Effector CD8-positive, alpha-beta T cell (primary cell): ENCODE results near the gene ZSWIM5.
"Not testable (repeated sequence)": the region's sequence is repeated elsewhere in the genome, so short reads cannot be mapped to it uniquely, and the experiment has no call there.

Experiments
- DNase-seq: peaks from one replicate; lab custom pipeline; 2025; lab: John Stamatoyannopoulos, UW

The ZSWIM5 gene

GRCh38 chr1:45003741-45004140 is 202.7 kb downstream of the ZSWIM5 start:
- no peak for DNase-seq

GRCh38 chr1:45002650-45003645 is 203.5 kb downstream of the ZSWIM5 start:
- DNase-seq, result no peak

- not testable (repeated sequence) for DNase-seq
Measured at GRCh38 chr1:45001576-45001975, 204.8 kb downstream of the ZSWIM5 start.

DNA sequence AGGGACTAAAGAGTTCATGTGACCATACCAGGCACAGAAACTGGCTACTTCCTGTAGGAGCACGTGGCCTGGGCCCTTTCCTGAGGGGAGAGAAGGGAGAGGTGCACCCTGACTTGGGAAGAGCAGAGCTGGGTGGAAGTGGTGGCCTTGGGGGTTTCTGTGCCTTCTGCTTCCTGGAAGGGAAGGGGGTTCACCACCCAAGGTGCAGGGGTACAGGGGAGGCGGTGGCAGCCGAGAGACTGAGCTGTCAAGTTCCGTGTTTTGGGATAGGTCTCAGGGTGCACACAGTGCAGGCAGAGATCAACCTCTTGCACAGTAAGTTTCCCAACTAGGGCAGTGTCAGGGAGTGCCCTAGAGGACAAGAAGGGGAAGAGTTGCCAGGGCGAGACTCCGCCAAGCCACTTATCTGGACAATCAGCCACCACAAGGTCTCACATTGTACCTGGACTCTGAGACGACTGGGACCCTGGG is 205.4 kb downstream of the ZSWIM5 start:
- DNase-seq, result no peak

DNA sequence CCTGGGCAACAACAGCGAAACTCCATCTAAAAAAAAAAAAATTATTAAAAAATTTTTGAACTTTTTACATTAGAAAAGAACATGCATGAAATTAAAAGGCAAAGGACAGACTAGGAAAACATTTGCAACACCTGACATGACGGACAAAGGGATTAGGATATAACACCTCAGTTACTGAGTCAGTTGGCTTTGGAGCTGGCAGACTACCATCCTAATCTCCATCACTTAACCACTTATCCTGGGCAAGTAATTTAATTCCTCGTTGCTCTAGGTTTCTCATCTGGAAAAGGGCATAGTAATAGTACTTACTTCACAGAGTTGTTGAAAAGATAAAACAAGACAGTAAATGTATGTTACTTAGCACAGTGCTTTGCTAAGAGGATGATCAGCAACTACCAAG is 207.2 kb downstream of the ZSWIM5 start:
- no peak for DNase-seq

DNA sequence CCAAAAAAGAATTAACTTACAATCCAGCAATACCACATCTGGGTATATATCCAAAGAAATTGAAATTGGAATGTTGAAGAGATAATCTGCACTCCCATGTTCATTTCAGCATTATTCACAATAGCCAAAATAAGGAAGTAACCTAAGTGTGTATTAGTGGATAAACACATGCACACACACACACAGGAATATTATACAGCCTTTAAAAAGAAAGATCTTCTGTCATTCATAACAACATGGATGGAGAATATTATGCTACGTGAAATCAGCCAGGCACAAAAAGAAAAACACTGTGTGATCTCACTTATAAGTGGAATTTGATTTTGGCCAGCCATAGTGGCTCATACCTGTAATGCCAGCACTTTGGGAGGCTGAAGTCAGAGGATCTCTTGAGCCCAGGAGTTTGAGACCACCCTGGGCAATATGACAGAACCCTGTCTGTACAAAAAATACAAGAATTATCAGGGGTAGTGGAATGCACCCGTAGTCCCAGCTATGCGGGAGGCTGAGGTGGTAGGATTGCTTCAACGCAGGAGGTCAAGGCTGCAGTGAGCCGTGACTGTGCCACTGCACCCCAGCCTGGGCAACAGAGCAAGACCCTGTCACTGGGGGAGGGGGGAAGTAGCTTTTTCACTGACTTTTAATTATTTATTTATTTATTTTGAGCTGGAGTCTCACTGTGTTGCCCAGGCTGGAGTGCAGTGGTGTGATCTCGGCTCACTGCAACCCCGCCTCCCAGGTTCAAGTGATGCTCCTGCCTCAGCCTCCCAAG is 210.8 kb downstream of the ZSWIM5 start:
- no peak for DNase-seq

DNA sequence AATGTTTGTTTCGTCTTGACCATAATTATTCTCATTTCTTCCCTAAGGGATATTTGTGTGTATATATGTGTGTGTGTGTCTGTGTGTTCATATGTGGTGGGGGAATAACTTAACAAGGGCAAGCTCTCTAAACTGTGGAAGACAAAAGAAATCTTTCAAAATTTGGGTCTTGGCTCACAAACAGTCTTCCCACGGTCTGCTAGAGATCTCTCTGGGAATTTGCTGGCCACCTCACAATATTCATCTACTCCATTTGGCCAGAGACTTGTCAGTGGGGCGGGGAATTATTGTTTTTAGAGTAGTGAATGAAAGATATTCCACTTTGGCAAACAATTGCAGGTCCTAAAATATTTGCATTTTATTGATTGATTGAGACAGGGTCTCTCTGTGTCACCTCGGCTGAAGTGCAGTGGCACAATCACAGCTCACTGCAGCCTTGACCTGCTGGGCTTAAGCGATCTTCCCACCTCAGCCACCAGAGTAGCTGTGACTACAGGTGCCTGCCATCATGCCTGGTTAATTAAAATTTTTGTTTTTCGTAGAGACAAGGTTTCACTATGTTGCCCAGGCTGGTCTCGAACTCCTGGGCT is 212.0 kb downstream of the ZSWIM5 start:
- DNase-seq, result no peak

GRCh38 chr1:44988531-44989156 is 217.8 kb downstream of the ZSWIM5 start:
- no peak for DNase-seq

- DNase-seq, result no peak
Measured at GRCh38 chr1:44985747-44986359, 220.6 kb downstream of the ZSWIM5 start.

DNA sequence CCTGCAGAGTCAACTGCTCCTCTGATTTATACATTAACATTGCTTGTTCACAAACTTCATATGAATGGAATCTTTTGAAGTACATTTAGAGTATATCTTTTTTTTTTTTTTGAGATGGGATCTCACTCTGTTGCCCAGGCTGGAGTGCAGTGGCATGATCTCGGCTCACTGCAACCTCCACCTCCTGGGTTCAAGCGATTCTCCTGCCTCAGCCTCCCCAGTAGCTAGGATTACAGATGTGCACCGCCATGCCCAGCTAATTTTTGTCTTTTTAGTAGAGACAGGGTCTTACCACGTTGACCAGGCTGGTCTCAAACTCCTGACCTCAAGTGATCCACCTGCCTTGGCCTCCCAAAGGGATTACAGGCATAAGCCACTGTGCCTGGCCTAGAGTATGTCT is 229.0 kb downstream of the ZSWIM5 start:
- not testable (repeated sequence) for DNase-seq

DNA sequence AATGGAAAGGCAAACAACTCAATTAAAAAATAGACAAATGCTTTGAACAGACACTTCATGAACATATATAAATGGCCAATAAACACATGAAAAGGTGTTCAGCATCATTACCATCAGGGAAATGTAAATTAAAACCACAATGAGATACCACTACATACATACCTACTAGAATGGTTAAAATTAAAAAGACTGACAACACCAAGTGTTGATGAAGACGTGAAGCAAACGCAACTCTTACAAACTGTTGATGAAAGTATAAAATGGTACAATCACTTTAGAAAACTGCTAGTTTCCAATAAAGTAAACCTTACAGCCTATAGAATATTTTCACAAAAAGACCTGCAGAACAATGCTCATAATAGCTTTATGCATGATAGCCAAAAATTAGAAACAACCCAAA is 230.2 kb downstream of the ZSWIM5 start:
- DNase-seq, result no peak

DNA sequence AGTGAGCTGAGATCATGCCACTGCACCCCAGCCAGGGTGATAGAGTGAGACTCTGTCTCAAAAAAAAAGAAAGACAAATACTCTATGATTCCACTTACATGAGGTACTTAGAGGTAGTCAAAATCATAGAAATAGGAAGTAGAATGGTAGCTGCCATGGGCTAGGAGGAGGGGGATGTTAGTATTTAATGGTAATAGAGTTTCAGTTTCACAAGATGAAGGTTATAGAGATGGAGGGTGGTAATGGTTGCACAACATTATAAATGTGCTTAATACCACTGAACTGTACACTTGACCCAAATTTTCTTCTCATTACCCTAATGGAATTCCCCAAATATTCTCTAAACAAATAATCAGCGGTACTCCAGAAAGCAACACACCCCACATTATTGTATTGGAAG is 232.8 kb downstream of the ZSWIM5 start:
- no peak for DNase-seq

DNA sequence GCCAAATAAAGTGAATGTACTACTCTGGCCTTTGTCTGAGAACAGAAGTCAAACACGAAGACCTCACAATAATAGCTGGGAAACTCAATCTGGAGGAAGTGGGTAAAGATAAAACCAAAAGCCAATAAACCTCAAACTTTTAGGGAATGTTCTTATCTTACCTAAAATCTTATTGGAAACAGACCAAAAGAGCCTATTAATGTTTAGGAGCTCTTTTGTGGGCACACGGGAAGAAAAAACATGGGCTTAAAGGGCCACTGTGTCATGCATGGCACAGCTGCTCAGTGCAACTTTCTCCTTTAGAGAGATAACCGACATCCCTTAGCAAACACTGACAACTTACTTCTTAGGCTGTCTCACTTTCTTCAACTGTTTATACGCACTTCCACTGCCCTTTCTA is 236.1 kb downstream of the ZSWIM5 start:
- DNase-seq, result no peak
